ENCODE data around the gene MS4A6A.

DNA sequence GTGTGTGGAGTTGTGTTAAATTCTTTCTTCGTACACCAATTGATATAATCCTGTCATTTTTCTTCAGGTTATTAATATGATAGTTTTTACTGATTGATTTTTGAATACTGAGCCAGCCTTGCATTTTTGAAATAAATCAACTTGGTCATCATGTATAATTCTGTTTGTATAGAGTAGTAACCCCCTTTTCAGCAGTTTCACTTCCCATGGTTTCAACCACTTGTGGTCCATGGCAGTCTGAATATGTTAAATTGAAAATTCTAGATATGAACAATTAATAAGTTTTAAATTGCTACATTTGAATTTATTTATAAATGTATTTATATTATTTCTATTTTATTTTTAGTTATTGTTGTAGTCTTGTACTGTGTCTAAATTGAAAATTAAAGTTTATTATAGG, 32.6 kb downstream of the MS4A6A start:
- TF ChIP-seq CTCF (conservative IDR thresholded peaks at IDR 0.05; ENCODE audit: low read depth, low read length) (no peak), EZH2 (IDR thresholded peaks at IDR 0.05; ENCODE audit: borderline replicate concordance, low read depth, low read length, poor library complexity, severe bottlenecking) (no peak)

Data from A673 (cell line).